DND-41 (cell line): ENCODE measurements around the gene TNNC1.

Source experiments
- CTCF ChIP-seq: IDR thresholded peaks from 2 replicates; pipeline ENCODE4 v1.5.1; 2012; ENCODE audit warnings: borderline replicate concordance, low read length, moderate library complexity, mild to moderate bottlenecking; ENCODE audit not compliant: poor library complexity, severe bottlenecking; ENCODE audit errors: extremely low read depth
- EZH2 ChIP-seq: IDR thresholded peaks from 3 replicates; pipeline ENCODE4 v1.6.1; 2012; ENCODE audit warnings: borderline replicate concordance, low read depth, mild to moderate bottlenecking, moderate library complexity, low read length, inconsistent platforms; ENCODE audit not compliant: severe bottlenecking

GRCh38 chr3:52463416-52463815 is 9.6 kb upstream of the TNNC1 start:
- TF ChIP-seq CTCF (no peak), EZH2 (no peak)
